HG02938 (cell line): Measurements from ENCODE around the gene CEP170B.

Experiments used
- ATAC-seq: cut with Tn5 transposase; IDR thresholded peaks from one replicate; pipeline ENCODE4 v1.9.1; 2021; ENCODE audit warnings: mild to moderate bottlenecking, moderate library complexity; ENCODE audit not compliant: unreplicated experiment

CEP170B gene

DNA sequence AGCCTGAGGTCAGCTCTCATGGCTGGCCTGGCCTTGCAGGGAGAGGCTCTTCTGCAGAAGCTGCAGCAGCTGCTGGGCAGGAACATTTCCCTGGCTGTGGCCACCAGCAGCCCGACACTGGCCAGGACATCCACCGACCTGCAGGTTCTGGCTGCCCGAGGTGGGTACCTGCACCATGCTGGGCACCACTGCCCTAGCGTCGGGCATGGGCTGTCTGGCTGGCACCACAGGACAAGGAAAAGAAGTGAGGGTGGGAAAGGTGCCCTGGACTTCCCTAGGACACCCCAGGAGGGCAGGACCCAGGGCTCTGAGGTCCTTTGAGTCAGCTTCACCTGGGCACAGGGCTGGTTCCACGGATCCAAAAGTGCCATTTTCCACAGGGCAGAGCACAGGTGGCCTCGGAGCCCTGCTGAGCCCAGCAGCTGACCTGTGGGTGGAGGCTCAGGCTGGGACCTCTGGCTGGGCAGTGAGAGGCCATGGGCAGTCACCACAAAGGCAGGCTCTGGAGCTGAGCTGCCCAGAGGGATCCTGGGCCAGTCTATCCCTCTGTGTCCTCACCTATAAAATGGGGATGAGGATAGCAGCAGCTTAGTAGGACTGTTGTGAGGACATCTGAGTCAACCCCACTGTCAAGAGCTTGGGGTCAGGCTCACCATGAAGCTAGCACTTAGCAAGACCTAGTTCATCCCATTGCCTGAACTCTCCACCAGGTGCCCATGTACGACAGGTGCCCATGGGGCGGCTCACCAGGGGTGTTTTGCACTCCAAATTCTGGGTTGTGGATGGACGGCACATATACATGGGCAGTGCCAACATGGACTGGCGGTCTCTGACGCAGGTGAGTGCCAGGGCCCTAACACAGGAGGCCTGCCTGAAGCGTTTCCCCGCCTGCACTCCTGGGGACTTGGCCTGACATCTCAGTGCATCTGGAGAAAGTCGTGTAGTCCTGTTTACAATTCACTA is 64.5 kb downstream of the CEP170B start:
- ATAC-seq: no peak

DNA sequence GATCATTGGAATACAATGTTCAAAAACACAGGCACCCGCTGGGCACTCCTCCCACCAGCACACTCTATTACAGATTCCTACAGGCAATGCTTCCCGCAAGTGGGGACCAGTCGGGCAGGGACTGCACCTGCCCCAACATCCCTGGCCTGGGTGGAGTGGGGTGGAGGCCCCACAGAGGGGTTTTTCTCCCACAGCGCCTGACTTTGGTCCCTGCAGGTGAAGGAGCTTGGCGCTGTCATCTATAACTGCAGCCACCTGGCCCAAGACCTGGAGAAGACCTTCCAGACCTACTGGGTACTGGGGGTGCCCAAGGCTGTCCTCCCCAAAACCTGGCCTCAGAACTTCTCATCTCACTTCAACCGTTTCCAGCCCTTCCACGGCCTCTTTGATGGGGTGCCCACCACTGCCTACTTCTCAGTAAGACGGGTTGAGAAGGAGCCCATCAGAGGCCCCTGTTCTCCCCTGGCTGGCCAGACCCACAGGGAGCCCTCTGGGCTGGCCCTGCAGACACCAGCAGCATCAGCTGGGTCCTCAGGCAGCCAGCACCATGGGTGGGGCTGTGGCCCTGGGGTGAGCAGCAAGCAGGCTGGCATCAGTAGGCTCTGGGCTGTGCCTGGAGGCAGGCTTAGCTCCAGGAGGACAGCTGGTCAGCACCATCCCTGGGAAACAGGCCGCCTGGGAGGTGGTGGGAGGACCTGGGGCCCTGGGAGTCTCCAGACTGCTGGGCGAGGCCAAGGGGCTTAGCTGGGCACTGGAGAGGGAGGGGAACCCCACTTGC is 65.6 kb downstream of the CEP170B start:
- ATAC-seq: no peak

DNA sequence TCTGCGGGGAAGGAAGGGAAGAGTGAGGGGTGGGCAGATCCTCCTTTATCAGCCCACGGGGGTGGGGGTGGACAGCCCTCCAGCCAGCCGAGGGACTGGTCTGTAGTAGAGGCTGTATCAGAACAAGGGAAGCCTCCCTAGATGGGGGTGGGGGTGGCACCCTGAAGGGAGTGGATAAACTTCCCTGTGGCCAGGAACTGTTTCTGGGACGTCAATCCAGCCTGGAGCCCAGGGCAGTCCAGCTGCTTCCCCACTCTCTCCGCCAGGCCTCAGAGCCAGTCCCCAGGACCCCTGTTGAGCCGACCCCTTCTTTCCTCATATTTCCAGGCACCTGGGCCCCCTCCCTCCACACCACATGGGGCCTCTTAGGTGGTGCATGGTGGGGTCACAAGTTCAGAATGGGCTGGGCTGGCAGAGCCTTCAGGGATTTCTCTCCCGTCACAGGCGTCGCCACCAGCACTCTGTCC is 66.3 kb downstream of the CEP170B start:
- ATAC-seq: no peak

- ATAC-seq: no peak
These were observed 67.0 kb downstream of the CEP170B start for GRCh38 chr14:104931771-104932675.

GRCh38 chr14:104932676-104933631 is 67.9 kb downstream of the CEP170B start:
- ATAC-seq: no peak

- ATAC-seq: no peak
These were observed 69.0 kb downstream of the CEP170B start for GRCh38 chr14:104933746-104934733.

GRCh38 chr14:104935026-104935650 is 70.1 kb downstream of the CEP170B start:
- no peak for ATAC-seq

DNA sequence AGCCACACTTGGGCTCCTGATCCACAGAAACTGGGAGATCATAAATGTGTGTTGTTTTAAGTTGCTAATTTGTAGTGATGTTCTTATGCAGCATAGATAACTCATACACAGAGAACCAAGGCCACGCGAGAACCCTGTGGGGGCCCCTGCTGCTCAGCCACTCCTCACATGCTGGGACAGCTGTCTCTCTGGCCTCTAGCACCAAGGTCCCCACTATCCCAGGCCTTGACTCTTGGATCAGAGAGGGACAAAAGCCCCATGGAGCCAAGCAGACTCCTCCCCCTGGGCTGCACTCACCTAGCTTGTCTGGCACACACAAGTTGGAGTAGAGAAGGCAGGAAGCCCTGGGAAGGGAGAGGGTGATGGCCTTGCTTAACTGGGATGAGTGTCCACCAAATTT is 70.9 kb downstream of the CEP170B start:
- ATAC-seq: no peak

DNA sequence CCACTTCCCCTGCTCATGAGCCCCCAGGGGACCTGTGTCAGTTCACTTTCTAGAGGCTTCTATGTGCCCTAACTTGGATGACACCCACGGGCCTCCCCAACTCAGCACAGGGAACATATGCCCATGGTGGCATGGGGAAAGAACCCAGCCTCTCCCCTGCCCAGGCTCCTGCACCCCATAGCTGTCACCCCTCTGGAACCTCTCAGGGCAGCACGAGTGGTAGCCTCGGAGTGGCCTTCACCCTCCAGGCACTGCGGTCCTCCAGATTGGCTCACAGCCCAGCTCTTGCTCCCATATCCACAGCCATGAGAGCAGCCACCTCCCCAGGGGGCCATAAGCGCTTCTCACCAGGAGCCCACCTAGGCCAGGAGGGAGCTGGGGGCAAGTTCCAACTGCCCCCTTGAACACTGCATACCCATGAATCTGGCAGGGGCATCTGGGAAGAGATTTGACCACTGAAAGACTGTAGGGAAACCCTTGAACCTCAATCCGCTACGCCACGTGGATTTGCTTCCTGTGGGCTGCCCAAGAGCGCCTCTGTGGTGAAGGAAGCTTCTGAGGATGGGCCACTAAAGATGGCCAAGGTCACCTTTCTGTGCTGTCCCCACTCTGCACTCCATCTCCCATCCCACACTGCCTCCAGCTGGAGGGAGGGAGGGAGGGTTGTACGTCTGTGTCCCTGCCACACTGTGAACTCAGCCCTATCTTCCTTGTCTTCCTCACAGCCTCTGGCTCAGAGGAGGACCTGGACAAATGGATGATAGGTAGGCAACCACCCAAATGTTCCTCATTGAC is 71.5 kb downstream of the CEP170B start:
- ATAC-seq: no peak

DNA sequence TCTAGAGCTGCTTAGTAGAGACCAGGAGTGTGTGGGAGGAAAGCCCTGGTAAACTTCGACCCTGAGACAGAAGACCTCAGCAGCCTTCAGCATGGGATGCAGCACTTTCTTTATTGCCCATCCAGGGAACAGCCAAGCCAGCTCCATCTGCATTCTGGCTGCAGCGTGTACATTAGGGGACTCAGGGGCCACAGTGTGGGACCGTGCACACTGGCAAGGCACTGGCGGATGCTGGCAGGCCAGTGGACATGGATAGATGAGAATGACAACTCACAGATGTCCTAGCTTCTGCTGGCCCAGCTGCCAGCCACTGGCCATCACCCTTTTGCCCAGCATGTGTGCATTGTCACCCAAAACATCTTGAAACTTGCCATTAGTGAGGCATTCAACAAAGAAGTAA is 72.1 kb downstream of the CEP170B start:
- no peak for ATAC-seq

DNA sequence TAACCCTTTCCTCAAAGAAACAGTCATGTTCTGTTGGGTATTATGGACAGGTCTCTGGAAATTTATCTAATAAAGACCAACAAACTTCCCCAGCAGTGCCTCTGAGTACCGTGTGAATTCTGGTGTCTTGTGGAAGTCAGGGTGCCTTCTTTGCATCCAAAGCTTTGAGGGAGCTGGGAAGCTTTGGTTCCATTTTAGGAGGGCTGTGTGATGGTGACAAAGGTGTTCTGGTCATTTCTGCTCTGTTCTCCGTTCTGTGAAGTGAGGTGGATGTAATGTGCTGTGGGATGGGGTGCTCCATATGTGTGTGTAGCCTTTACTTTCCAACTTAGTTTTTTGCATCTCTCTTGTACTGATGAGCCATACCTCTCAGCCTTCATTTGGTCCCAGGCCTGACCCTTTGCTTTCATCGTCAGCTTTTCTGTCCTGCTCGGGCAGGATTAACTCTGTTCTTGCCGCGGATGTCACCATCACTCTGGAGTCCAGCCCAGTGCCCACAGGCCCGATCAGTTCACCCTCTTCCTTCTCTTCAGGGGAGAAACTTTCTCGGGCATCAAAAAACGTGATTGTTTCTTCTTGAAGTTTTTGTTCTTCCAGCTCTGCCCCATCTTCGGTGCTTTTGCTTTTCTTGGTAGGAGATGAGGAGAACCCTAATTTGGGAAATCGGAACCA is 72.8 kb downstream of the CEP170B start:
- ATAC-seq: no peak

GRCh38 chr14:104938436-104938835 is 73.4 kb downstream of the CEP170B start:
- no peak for ATAC-seq

- no peak for ATAC-seq
These were observed 73.9 kb downstream of the CEP170B start for GRCh38 chr14:104938960-104939359.

- ATAC-seq: no peak
These were observed 74.8 kb downstream of the CEP170B start for GRCh38 chr14:104939666-104940410.

DNA sequence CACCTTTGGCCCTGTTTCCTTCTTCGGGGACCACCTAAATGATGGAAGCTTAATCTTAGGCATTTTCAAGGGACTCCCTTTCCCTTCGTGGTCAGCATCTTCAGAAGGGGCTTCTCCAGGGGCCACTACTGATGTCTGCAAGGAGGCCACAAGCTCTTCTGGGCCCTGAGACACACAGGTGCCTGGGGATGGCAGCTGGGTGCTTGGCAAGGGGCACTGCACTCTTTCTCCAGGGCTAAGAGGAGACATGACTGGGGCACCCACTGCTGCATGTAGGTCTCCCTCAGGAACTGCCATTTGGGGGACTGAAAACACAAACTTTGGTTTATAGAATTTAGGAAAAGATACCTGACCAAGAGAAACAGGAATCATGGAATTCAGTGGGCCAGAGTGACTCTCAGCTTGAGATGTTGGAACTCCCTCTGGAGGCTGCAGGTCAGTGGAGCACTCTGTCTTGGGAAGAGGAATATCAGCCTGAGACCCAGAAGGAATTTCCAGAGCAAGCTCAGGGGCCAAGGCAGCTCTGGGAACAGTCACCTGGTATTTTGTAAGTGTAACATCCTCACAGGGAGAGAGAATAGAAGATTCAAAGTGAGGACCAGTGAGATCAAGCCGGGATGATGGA is 75.6 kb downstream of the CEP170B start:
- no peak for ATAC-seq
